Calu3 (cell line): ENCODE results near the gene ELANE. TPM values are rescaled to one million over a fixed set of nuclear protein-coding genes. Genes with fewer than 3 reads are reported as not detected.
A peak's percentile ranks its signal among the peaks of the same experiment; 100 is the strongest.
"Not testable (repeated sequence)": the region's sequence is repeated elsewhere in the genome, so short reads cannot be mapped to it uniquely, and the experiment has no call there.

Source experiments
- BruUV-seq: library from RNA; stranded (reverse); fragments of 400-500 nt; replicated peaks from 2 replicates; lab custom pipeline; 2021; lab: Mats Ljungman, UMichigan
- CTCF ChIA-PET: fragments of 300-600 bp; sonication (Branson Sonifier 250); formaldehyde crosslinking; loops from one replicate; lab custom pipeline; 2022; ENCODE audit warnings: antibody characterized with exemption; lab: Charles Lee
- DNase-seq: peaks from one replicate; pipeline ENCODE4 v3.0.0; 2022
- H3K27ac Mint-ChIP-seq: one replicate; pipeline ENCODE4 v1.8.0; 2022; ENCODE audit warnings: mixed read lengths; ENCODE audit not compliant: unreplicated experiment
- H3K27me3 Mint-ChIP-seq: one replicate; pipeline ENCODE4 v1.8.0; 2022; ENCODE audit warnings: mixed read lengths; ENCODE audit not compliant: unreplicated experiment
- H3K36me3 Mint-ChIP-seq: one replicate; pipeline ENCODE4 v1.8.0; 2022; ENCODE audit warnings: mild to moderate bottlenecking, moderate library complexity, mixed read lengths; ENCODE audit not compliant: insufficient read depth, unreplicated experiment
- H3K4me1 Mint-ChIP-seq: one replicate; pipeline ENCODE4 v1.8.0; 2022; ENCODE audit warnings: mild to moderate bottlenecking, low read depth, mixed read lengths; ENCODE audit not compliant: unreplicated experiment
- H3K4me3 Mint-ChIP-seq: one replicate; pipeline ENCODE4 v1.8.0; 2022; ENCODE audit warnings: mild to moderate bottlenecking, low read depth, moderate library complexity, mixed read lengths; ENCODE audit not compliant: unreplicated experiment
- H3K9me3 Mint-ChIP-seq: one replicate; pipeline ENCODE4 v1.8.0; 2022; ENCODE audit warnings: low read depth, mixed read lengths; ENCODE audit not compliant: unreplicated experiment
- CTCF ChIP-seq: fragments of 200-600 bp; IDR thresholded peaks from one replicate; pipeline ENCODE4 v1.8.0; 2022; ENCODE audit warnings: antibody characterized with exemption; ENCODE audit not compliant: unreplicated experiment
- intact Hi-C: fragments of 100-400 bp; cut with micrococcal nuclease; formaldehyde crosslinking; loops from one replicate; pipeline ENCODE4 v1.10.0; 2022; ENCODE audit not compliant: unreplicated experiment
- total RNA-seq: library from RNA; stranded (reverse); gene quantifications from 2 replicates; pipeline ENCODE4 v1.2.3, GENCODE V29; 2022

ELANE gene
- total RNA-seq, 1 experiment from 2014 or later = not detected

- DNase-seq = no peak
- no TSS peak for BruUV-seq
- Mint-ChIP-seq H3K36me3 (peaks cover 51% of the 10 kb centered on the region), H3K27me3 (no peaks in the 10 kb centered on the region), H3K27ac (no peak overlapping the region), H3K4me3 (no peak overlapping the region), H3K9me3 (no peaks in the 10 kb centered on the region), H3K4me1 (no peaks in the 10 kb centered on the region)
- intact Hi-C loops = no loop called here
- CTCF ChIA-PET = no interaction called here
- TF ChIP-seq CTCF = no peak
Observed at GRCh38 chr19:888581-889385, 36.7 kb downstream of the ELANE start.

GRCh38 chr19:889662-890295 is 37.7 kb downstream of the ELANE start:
- no peak for TF ChIP-seq CTCF
- CTCF ChIA-PET = no interaction called here
- intact Hi-C loops = no loop called here
- H3K27ac Mint-ChIP-seq = no peak overlapping the region
- no TSS peak for BruUV-seq
- no peak overlapping the region for H3K4me3 Mint-ChIP-seq
- H3K36me3 Mint-ChIP-seq = peaks cover 50% of the 10 kb centered on the region
- no peaks in the 10 kb centered on the region for H3K9me3 Mint-ChIP-seq
- H3K4me1 Mint-ChIP-seq = no peaks in the 10 kb centered on the region
- DNase-seq = no peak
- no peaks in the 10 kb centered on the region for H3K27me3 Mint-ChIP-seq

GRCh38 chr19:890831-891230 is 38.7 kb downstream of the ELANE start:
- CTCF ChIA-PET = no interaction called here
- no peak for DNase-seq
- H3K27ac Mint-ChIP-seq = no peak overlapping the region
- BruUV-seq = no TSS peak
- intact Hi-C loops = no loop called here
- peaks cover 50% of the 10 kb centered on the region for H3K36me3 Mint-ChIP-seq
- peak overlapping the region; percentile 39 for H3K4me3 Mint-ChIP-seq
- TF ChIP-seq CTCF = no peak
- H3K27me3 Mint-ChIP-seq = no peaks in the 10 kb centered on the region
- H3K4me1 Mint-ChIP-seq = no peaks in the 10 kb centered on the region
- H3K9me3 Mint-ChIP-seq = no peaks in the 10 kb centered on the region

GRCh38 chr19:891421-892200 is 39.5 kb downstream of the ELANE start:
- H3K27me3 Mint-ChIP-seq, BruUV-seq, H3K4me1 Mint-ChIP-seq, H3K27ac Mint-ChIP-seq, CTCF ChIA-PET, H3K9me3 Mint-ChIP-seq, DNase-seq, intact Hi-C loops: not testable (repeated sequence)
- Mint-ChIP-seq H3K4me3 (peak overlapping the region; percentile 78), H3K36me3 (peaks cover 58% of the 10 kb centered on the region)
